MG63 (cell line): ENCODE data around the gene FAM81A. TPM values are rescaled to one million over a fixed set of nuclear protein-coding genes. Genes with fewer than 3 reads are reported as not detected.

ENCODE experiments used
- DNase-seq: peaks from one replicate; pipeline ENCODE4 v3.0.0-alpha.2; 2020
- H3K27me3 ChIP-seq: fragments of 250-450 bp; sonication (Bioruptor Pico); 2 replicates; pipeline ENCODE4 v1.5.1; 2020; ENCODE audit warnings: mild to moderate bottlenecking, moderate library complexity
- H3K36me3 ChIP-seq: fragments of 250-450 bp; sonication (Bioruptor Pico); 2 replicates; pipeline ENCODE4 v1.5.1; 2020; ENCODE audit warnings: mild to moderate bottlenecking, moderate library complexity
- H3K4me3 ChIP-seq: fragments of 250-450 bp; sonication (Bioruptor Pico); 2 replicates; pipeline ENCODE4 v1.5.1; 2020; ENCODE audit warnings: mild to moderate bottlenecking, moderate library complexity
- H3K9me3 ChIP-seq: fragments of 250-450 bp; sonication (Bioruptor Pico); 2 replicates; pipeline ENCODE4 v1.5.1; 2020; ENCODE audit warnings: mild to moderate bottlenecking, moderate library complexity
- total RNA-seq: library from RNA; depleted of rRNA; stranded (reverse); fragments of >200 nt; shearing (Covaris generic); gene quantifications from 2 replicates; pipeline ENCODE4 v1.2.3, GENCODE V29; 2014; ENCODE audit warnings: low replicate concordance

The FAM81A gene
- total RNA-seq, 1 experiment from 2014 or later, result not detected

DNA sequence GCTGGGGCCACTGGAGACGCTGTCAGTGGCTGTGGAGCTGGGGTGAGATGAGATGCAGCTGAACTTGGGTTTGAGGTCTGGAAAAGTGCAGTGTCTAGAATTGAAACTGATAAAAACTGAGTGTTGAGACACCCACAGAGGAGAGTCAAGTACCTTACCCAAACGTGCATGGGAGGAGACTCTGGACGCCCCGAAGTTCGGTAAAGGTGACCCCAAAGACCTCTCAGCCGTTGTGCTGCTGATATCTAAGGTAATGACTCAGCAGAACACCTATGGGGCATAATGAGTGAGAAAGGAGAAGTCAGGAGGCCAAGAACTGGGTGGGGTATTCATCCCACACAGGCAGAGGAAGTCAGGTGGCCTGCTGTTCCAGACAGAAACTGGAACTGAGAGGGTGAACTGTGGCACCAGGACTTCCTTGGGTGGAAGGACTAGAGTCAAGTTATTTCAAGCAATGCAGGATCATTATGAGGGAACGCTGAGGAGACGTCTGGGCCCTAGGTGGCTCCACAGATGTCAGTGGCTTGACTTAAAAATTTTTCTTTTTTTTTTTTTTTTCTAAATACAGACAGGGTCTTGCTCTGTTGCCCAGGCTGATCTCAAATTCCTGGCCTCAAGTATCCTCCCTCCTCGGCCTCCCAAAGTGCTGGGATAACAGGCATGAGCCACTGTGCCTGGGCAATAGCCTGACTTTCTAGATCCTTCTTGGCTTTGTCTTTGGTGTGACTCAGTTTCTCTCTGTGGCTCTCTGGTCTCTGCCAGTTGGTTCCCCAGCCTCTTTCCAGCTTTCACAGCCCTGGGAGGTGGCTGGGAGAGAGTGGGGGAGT is 105.9 kb downstream of the FAM81A start:
- no peaks in the 10 kb centered on the region for H3K9me3 ChIP-seq
- no peak for DNase-seq
- no peaks in the 10 kb centered on the region for H3K36me3 ChIP-seq
- H3K27me3 ChIP-seq, result no peaks in the 10 kb centered on the region
- no peak overlapping the region for H3K4me3 ChIP-seq

DNA sequence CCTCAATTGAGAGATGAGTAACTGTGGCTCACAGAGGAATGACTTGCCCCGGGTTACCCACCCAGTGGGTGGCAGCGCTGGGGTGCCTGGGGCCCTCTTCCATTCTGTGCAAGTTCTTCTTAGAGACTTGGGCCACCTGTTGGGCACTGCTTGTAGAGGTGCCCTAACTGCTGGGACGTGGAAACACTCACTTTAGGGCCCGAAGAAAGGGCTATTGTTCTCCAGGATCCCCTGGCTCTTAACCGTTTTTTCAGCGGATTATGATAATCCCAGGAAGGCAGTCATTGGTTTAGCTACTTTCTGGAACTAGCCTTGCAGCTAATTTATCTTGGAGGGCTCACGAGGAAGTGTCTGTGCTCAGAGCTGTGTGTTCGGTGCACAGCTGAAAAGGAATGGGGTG is 107.6 kb downstream of the FAM81A start:
- H3K27me3 ChIP-seq, result no peaks in the 10 kb centered on the region
- H3K9me3 ChIP-seq, result no peaks in the 10 kb centered on the region
- no peak for DNase-seq
- no peak overlapping the region for H3K4me3 ChIP-seq
- H3K36me3 ChIP-seq, result no peaks in the 10 kb centered on the region

DNA sequence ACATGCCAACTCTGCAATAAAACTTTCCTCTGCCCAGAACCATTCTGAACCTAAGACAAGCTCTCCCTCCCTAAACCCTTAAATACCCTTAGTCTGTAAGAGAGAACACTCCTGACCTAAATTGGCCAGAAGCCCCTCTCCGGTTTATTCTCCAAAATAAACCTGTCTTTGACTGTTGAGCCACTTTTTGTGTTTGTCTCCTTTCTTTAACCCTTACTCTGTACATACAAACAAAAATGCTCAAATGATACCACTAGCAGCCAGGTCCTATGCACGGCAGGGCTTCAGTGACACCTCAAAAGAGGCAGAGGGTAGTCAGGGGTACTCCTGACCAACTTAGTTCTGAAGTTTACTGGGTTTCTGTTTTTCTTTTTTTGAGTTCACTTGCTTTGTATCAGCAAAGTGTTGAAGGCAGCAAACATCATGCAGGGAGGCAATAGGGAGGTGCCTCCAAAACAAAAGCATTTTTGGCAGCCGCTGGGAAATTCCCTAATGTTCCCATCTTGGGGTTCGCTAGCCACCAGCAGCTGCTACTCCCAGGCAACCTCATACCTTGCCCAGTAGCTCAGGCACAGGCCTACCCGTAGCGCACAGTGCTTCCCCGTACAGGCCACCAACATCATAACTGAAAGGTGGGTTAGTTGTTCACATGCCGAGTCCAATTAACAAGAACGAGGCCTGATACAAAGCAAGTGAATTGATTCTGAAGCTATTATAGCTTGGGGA is 110.7 kb downstream of the FAM81A start:
- H3K36me3 ChIP-seq, result no peaks in the 10 kb centered on the region
- DNase-seq, result no peak
- no peaks in the 10 kb centered on the region for H3K9me3 ChIP-seq
- H3K27me3 ChIP-seq, result no peaks in the 10 kb centered on the region
- no peak overlapping the region for H3K4me3 ChIP-seq

DNA sequence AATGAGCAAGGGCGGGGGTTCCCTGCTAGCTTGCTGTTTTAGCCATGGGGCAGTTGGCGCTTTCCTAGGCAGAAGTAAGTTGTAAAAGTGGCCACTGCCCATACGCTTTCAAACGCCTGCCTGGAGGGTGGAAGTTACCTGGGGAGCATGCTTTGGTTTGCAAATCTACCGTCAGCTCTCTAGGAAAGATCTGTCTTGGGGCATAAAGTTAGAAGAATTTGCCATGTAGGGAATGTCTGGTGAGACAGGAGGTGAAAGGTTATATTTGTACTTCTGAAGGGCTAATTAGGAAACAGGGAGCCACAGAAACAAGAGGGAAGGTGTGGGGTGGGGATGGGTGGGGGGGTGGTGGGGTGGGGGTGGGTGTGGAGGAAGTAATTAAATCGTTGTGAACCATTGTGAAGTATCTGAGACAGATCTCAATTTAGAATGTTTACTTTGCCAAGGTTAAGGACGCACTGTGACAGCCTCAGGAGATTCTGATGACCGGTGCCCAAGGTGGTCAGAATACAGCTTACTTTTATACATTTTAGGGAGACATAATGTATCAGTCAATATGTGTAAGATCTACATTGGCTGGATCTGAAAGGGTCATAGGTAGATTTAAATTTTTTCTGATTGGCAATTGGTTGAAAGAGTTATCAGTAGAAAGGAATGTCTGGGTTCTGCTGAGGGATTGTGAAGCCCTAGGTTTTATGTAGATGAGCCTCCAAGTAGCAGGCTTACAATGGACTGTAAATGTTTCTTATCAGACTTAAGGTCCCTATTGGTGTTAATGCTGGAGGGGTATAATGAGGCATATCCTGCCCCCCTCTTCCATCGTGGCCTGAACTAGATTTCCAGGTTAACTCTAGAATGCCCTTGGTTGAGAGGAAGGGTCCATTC is 111.6 kb downstream of the FAM81A start:
- Histone ChIP-seq H3K36me3 (no peaks in the 10 kb centered on the region), H3K27me3 (no peaks in the 10 kb centered on the region), H3K9me3 (no peaks in the 10 kb centered on the region), H3K4me3 (no peak overlapping the region)
- no peak for DNase-seq

- H3K4me3 ChIP-seq, result no peak overlapping the region
- H3K9me3 ChIP-seq, result no peaks in the 10 kb centered on the region
- H3K36me3 ChIP-seq, result no peaks in the 10 kb centered on the region
- no peak for DNase-seq
- no peaks in the 10 kb centered on the region for H3K27me3 ChIP-seq
Measured at GRCh38 chr15:59550530-59550929, 112.5 kb downstream of the FAM81A start.

DNA sequence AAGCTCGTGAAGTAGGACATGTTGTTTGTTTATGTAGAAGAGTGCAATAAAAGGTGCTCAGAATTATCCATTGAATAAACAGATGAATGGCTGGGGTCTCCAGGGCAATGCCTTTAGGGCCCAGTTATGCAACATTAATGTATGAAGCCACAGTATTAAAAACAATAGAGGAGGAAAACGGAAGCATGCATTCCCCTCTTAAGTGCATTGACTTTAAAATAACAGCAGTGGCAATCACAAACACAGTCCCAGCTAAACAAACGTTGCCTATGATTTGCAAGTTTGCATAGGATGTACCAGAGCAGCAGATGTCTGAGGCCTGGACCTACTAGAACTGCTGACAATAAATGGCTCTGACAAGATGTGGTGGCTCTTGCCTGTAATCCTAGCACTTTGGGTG is 113.0 kb downstream of the FAM81A start:
- Histone ChIP-seq H3K9me3 (no peaks in the 10 kb centered on the region), H3K4me3 (no peak overlapping the region), H3K27me3 (no peaks in the 10 kb centered on the region), H3K36me3 (no peaks in the 10 kb centered on the region)
- no peak for DNase-seq

DNA sequence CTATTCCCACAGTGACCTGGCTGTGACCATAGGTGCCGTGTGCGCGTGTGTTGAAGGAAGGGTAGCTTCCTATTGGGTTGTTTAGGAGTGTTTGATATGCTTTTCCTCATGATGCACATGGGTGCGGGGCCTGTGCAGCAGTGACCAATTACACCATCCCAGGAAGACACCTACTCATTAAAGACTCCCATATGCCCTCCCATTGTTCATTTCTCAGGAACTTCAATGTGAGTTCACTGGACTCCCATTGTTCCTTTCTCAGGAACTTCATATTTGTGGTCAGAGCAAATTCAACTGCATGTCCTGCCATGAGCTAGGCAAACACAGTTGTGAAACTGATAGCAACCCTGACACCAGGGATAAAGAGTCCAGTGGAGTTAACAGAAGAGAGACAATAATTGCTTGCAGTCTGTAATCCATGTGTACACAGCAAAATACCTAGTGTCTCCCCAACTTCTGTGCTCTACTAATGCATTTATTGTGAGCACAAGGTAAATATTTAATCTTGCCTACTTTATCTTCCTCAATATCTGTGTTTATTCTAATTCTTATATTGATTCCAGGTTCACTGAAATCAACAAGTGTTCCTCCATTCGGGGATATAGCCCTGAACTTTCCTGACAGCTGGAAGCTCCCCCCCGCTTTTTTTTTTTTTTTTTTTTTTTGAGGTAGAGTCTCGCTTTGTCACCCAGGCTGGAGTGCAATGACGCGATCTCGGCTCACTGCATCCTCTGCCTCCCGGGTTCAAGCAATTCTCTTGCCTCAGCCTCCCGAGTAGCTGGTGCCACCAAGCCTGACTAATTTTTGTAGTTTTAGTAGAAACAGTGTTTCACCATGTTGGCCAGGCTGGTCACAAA is 116.1 kb downstream of the FAM81A start:
- no peak for DNase-seq
- Histone ChIP-seq H3K9me3 (no peaks in the 10 kb centered on the region), H3K27me3 (no peaks in the 10 kb centered on the region)

DNA sequence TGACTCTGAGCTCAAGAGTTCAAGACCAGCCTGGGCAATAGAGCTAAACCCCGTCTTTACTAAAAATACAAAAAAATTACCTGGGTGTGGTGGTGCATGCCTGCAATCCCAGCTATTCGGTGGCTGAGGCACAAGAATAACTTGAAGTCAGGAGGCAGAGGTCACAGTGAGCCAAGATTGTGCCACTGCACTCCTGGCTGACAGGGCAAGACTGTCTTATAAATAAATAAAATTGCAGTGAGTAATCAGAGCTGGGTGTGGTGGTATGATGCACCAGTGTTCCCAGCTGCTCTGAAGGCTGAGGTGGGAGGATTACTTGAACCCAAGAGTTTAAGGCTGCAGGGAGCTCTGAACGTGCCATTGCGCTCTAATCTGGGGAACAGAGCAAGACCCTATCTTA is 117.7 kb downstream of the FAM81A start:
- Histone ChIP-seq H3K4me3 (no peak overlapping the region), H3K9me3 (no peaks in the 10 kb centered on the region), H3K27me3 (no peaks in the 10 kb centered on the region), H3K36me3 (no peaks in the 10 kb centered on the region)
- DNase-seq, result peak; percentile 73

More for the DNA sequence above, 116.1 kb downstream of the FAM81A start:
- Histone ChIP-seq H3K36me3 (no peaks in the 10 kb centered on the region), H3K4me3 (no peak overlapping the region)

DNA sequence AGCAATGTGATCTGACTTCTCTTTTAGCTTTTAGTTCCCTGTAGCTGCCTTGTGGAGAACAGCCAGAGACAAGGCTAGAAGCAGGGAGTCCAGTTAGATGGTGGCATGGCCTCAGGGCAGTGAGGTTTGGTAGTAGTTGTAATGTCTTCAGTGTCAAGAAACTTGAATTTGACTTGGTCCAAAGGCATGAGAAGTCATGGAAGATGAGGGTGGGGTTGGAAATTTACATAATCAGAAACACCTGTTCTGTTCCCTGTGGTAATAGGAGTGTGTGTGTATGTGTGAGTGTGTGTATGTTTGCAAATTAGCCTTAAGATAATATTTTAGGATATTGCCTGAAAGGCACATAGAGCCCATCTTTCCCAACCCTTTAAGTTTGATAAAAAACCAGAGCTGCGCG is 118.4 kb downstream of the FAM81A start:
- Histone ChIP-seq H3K36me3 (no peaks in the 10 kb centered on the region), H3K4me3 (no peak overlapping the region), H3K27me3 (no peaks in the 10 kb centered on the region), H3K9me3 (no peaks in the 10 kb centered on the region)
- DNase-seq, result no peak

- H3K27me3 ChIP-seq, result no peaks in the 10 kb centered on the region
- no peak for DNase-seq
- no peak overlapping the region for H3K4me3 ChIP-seq
- H3K36me3 ChIP-seq, result no peaks in the 10 kb centered on the region
- H3K9me3 ChIP-seq, result no peaks in the 10 kb centered on the region
Measured at GRCh38 chr15:59557581-59557980, 119.6 kb downstream of the FAM81A start.

DNA sequence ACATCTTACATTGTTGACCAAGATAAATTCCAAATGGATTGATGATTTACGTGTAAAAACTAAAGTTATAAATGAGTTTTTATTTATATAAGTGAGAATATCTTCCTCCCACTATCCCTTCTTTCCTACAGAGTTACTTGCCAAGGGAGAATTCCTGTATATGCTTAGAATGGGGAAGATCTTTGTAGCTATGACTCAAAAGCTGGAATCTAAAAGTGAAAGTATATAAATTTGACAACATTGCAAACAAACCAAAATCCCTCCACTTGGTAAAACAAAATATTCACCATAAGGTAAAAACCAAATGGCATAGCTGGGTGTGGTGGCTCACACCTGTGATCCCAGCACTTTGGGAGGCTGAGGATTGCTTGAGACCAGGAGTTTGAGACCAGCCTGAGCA is 120.9 kb downstream of the FAM81A start:
- Histone ChIP-seq H3K36me3 (no peaks in the 10 kb centered on the region), H3K4me3 (0 out of 2 replicates have a peak overlapping the region, but pooled peaks have one; percentile 0)
- no peak for DNase-seq

GRCh38 chr15:59561547-59561946 is 123.6 kb downstream of the FAM81A start:
- no peaks in the 10 kb centered on the region for H3K27me3 ChIP-seq

More for the DNA sequence above, 120.9 kb downstream of the FAM81A start:
- H3K27me3 ChIP-seq, result no peaks in the 10 kb centered on the region
- H3K9me3 ChIP-seq, result peaks cover 2% of the 10 kb centered on the region

GRCh38 chr15:59562448-59563186 is 124.6 kb downstream of the FAM81A start:
- no peaks in the 10 kb centered on the region for H3K27me3 ChIP-seq
- no peaks in the 10 kb centered on the region for H3K36me3 ChIP-seq
- no peak overlapping the region for H3K4me3 ChIP-seq
- DNase-seq, result no peak
- peaks cover 21% of the 10 kb centered on the region for H3K9me3 ChIP-seq

More at GRCh38 chr15:59561547-59561946, 123.6 kb downstream of the FAM81A start:
- Histone ChIP-seq H3K9me3 (peaks cover 21% of the 10 kb centered on the region), H3K36me3 (no peaks in the 10 kb centered on the region), H3K4me3 (no peak overlapping the region)
- no peak for DNase-seq

DNA sequence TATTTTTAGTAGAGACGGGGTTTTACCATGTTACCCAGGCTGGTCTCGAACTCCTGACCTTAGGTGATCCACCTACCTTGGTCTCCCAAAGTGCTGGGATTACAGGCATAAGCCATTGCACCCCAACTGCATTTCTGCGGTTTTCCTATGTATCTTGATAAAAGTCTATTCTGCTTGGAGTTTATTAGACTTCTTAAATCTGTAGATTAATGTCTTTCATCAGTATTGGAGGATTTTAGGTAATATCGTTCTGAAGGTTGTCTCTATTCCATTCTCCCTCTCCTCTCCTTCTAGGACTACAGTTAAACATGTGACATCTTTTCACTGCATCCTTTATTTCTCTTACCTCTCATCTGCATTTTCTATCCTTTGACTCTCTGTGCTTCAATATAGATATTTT is 127.3 kb downstream of the FAM81A start:
- Histone ChIP-seq H3K36me3 (no peaks in the 10 kb centered on the region), H3K9me3 (peaks cover 21% of the 10 kb centered on the region), H3K27me3 (no peaks in the 10 kb centered on the region), H3K4me3 (no peak overlapping the region)
- DNase-seq, result no peak

DNA sequence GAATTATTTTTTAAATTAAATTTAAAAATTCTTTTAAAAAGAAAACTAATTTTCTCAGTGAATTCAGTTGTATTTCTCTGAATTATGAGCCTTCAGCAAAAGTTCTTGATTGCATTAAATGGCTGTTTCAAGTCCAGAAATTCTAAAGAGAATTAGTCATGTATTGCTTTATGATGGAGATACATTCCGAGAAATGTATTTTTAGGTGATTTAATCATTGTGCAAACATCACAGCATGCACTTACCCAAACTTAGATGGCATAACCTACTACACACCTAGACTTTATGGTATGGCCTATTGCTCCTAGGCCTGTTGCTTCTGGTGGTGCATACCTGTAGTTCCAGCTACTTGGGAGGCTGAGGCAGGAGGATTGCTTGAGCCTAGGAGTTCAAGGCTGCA is 129.3 kb downstream of the FAM81A start:
- no peaks in the 10 kb centered on the region for H3K27me3 ChIP-seq
- peaks cover 21% of the 10 kb centered on the region for H3K9me3 ChIP-seq
- H3K36me3 ChIP-seq, result no peaks in the 10 kb centered on the region
- DNase-seq, result no peak
- H3K4me3 ChIP-seq, result no peak overlapping the region
